Measurements from ENCODE around the gene EIF2B2. TPM values are rescaled to one million over a fixed set of nuclear protein-coding genes. Genes with fewer than 3 reads are reported as not detected.

Gene EIF2B2
- total RNA-seq, 1 donor from 2014 or later = 305 TPM

GRCh38 chr14:75042035-75042434 lies 39.3 kb downstream of the EIF2B2 start:
- no peak for DNase-seq (ENCODE audit: low read depth, low spot score)

DNA sequence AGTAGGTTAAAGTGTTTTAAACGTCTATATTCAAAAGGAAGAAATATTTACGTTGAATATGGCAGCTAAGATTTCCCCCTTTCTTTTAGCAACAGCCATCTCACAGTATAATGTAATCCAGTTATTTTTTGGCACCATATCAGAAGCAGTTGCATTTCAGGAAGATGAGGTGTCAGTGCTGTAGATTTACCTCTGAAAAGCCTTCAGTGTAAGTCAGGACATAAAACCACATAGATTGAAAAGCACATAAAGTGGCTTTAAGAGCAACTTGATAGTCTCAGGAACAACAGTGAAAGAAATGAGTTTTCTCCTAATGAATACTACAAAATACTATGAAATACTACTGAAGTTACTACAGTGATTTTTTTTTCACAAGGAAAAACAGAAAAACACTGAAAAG lies 41.6 kb downstream of the EIF2B2 start:
- no peak for DNase-seq (ENCODE audit: low read depth, low spot score)

DNA sequence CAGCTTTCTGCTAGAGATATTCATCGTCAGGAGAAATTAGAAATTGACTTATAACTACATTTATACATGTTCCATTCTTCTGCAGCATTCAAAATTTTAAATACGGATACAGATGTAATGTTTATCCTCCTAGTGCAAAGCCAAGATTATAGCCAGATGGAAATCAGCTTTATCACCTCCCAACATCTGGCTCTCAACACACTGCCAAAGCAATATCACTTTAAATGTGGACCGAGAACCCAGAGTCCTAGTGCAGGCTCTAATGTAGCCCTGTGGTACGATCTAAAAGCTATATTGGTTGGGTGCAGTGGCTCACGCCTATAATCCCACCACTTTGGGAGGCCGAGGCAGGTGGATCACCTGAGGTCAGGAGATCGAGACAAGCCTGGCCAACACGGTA lies 42.0 kb downstream of the EIF2B2 start:
- no peak for DNase-seq (ENCODE audit: low read depth, low spot score)

DNA sequence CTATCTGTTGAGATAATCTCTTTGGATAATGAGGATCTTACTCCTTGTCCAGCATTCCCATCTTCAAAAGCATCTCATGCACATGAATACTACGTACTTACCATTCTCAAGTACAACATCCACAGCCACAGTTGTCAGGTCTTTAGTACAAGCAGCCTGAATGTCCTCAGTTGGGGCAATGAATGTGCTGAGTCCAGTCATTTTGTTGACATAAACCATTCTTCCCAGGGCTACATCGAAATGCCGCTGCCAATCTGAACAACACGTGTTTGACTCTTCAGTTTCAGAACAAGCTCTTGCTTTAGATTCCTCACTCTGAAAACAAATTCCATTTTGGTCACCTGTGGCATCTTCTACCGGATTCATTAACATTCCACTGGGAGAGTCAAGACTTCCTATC lies 43.6 kb downstream of the EIF2B2 start:
- no peak for DNase-seq (ENCODE audit: low read depth, low spot score)

DNA sequence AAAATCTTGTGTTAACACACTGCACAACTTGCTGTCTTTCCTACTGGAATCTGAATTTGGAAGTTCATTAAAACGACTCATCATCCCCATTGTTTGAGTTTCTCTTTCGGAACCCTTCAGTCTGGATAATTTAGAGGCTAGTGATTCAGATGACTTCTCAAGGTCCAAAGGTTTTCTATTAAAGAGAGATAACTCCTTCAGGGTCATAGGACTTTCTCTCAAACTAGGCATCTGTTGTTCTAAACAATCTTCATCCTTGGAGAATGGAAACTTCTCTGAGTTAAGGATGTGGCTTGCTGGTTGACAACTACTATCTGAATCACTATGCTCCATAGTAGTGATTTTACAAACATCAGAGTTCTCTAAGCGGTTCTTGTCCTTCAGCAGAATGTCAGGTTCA lies 44.2 kb downstream of the EIF2B2 start:
- DNase-seq (ENCODE audit: low read depth, low spot score) = no peak

DNA sequence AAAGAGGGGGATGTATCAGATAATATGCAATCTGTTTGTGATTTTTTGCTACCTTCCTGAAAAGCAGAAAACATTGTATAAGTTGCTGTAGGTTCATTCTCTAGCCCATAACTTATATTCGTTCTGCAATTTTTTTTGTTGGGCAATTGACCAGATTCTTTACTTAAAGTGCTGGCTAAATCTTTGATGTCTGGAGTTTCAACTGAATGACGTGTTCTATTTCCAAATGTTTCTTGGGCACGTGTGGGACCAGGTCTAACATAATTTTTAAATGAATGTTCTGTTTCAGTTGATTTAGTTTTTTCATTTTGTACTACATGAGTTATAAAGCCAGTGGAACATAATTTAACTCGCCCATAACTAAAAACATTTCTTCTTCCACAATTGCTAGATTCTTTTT lies 44.8 kb downstream of the EIF2B2 start:
- no peak for DNase-seq (ENCODE audit: low read depth, low spot score)

- no peak for DNase-seq (ENCODE audit: low read depth, low spot score)
These were observed 45.4 kb downstream of the EIF2B2 start for GRCh38 chr14:75048101-75048500.

GRCh38 chr14:75049136-75049535 lies 46.4 kb downstream of the EIF2B2 start:
- DNase-seq (ENCODE audit: low read depth, low spot score) = no peak

- no peak for DNase-seq (ENCODE audit: low read depth, low spot score)
These were observed 47.0 kb downstream of the EIF2B2 start for GRCh38 chr14:75049731-75050201.

DNA sequence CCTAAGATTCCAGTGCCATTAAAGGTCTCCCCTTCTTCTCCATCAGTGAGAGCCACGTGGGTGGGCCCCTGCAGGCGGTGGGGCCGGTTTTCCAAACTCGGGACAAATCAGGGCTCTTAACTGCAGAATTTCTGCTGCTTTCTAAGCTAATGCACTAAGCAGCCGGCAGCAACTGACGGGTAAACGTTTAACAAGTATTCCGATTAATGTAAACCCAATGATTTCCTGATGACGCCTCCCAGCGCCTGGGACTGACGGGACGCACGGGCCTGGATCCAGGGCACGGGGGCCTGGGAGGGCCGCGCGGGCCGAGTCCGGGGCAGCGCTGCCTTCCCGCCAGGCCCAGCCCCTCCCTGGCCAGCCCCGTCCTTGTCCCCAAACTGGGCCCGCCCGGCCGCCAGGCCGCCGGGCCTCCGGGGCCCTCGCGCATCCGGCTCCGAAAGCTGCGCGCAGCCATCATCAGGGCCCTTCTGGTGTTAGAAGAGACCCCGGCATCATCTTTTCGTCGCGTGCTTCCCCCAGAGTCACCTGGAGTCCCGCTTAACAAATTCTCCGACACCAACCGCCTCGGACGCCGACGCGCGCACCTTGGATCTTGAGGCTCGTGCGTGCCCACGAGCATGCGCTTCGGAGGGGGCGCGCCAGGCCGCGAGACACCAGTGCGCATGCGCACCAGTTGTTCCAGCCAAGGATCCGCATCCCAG lies 48.3 kb downstream of the EIF2B2 start, which contains the start of gene MLH3:
Gene MLH3, minus strand, starts transcription at position 616 of the 704 bp plus-strand sequence. CDS start 1,812 bp downstream, outside the sequence.
- DNase-seq (ENCODE audit: low read depth, low spot score) = no peak

DNA sequence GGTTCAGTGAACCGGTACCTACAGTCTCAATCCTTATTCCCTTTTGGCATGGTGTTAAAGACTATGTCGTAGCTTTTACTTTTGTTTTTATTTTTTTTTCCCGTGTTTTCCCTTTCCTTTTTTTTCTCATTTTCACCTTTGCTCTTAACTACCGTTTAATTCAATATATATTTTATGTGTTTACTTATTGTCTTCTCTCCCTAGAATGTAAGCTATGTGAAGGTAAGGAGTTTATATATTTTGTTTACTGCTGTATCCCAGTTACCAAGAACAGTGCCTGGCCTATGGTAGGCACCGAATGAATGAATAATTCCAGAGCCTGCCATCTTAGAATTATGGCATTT lies 48.8 kb downstream of the EIF2B2 start:
- DNase-seq (ENCODE audit: low read depth, low spot score) = no peak

DNA sequence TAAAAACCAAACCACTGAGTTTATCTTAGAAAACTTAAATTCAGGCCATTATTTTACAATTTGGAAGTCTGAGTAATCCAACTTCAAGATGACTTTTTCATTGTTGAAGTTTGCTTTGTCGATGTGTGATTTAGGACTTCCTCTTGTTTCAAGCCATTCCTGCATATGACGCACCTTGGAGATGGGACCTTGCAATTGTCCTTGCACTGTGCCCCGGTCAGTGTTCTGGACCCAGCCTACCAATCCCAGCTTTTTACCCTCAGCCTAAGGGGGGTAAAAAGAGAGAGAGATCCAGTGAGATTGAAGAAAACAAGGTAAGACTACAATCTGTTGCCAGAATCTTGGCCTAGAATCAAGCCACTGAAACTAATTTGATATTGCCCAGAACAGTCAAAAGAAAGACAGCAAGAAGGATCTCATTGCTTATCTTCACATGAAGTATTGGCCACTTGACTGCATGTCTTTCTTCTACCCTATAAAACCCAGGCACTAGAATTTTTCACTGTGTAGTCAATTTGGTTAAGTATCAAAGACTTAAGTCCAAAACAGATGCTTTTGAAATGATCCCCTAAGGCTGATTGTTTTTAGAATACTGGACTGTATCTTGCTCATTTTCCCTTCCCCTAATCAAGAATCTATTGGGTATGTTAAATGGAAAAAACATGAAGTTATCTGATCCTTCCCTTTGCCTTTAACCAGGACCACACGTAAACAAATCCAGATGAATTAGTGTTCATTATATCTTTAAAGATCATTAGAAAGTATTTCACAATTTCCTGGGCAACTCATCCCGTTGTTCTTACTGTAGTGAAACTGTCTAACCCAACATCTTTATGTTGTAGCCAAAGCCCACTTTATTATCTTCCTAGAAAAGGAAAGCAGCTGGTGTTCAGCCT lies 50.9 kb downstream of the EIF2B2 start:
- no peak for DNase-seq (ENCODE audit: low read depth, low spot score)

DNA sequence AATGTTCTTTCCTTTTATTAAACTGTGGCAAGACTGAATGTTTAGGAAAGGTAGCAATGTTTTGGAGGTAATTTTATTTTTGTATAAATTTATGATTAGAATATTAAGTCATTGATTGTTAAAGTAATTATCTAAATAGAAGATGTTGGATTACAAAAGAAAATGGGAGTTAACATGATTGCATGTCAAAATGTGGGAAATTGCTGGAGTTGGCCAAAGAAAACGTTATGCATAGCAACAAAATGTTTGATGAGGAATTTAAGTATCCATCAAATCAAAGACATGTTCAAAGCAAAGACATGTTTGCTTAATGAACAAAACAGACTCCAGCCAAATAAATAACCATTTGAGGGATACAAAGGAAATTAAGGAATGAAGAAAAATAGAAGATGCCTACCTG lies 51.7 kb downstream of the EIF2B2 start:
- DNase-seq (ENCODE audit: low read depth, low spot score) = no peak

DNA sequence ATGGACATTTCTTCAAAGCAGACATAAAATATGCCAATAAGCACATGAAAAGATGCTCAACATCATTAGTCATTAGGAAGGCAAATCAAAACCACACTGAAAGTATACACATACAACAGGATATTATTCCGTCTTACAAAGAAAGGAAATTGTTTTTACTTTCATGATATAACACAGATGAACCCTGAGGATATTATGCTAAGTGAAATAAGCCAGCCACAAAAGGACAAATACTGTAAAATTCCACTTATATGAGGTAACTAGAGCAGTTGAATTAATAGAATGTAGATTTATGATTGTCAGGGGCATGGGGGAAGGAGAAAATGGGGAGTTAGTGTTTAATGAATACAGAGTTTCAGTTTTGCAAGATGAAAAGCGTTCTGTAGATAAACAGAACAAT lies 56.9 kb downstream of the EIF2B2 start:
- no peak for DNase-seq (ENCODE audit: low read depth, low spot score)

- no peak for DNase-seq (ENCODE audit: low read depth, low spot score)
These were observed 57.7 kb downstream of the EIF2B2 start for GRCh38 chr14:75060420-75060819.

Other genes starting within 250 kb of the EIF2B2 start
- 22.5 and 28.7 TPM in 2 replicates for gene YLPM1, start 239.6 kb upstream of the EIF2B2 start, total RNA-seq
- not detected in 2 replicates for gene PROX2, start 126.8 kb upstream of the EIF2B2 start, total RNA-seq
- gene DLST, start 121.0 kb upstream of the EIF2B2 start, total RNA-seq = 66.0 and 75.3 TPM in 2 replicates
- gene RPS6KL1, start 79.7 kb upstream of the EIF2B2 start, total RNA-seq = 11.5 and 14.8 TPM in 2 replicates
- 209 and 564 TPM in 2 replicates for gene PGF, start 47.3 kb upstream of the EIF2B2 start, total RNA-seq
- gene MLH3, start 48.5 kb downstream of the EIF2B2 start, total RNA-seq = 15.0 and 20.0 TPM in 2 replicates
- 9.7 and 13.7 TPM in 2 replicates for gene ACYP1, start 61.1 kb downstream of the EIF2B2 start, total RNA-seq
- 0.99 and 1.3 TPM in 2 replicates for gene ZC2HC1C, start 66.7 kb downstream of the EIF2B2 start, total RNA-seq
- 43.7 and 73.8 TPM in 2 replicates for gene NEK9, start 124.1 kb downstream of the EIF2B2 start, total RNA-seq
- 278 and 453 TPM in 2 replicates for gene TMED10, start 173.7 kb downstream of the EIF2B2 start, total RNA-seq

Data from pulmonary artery endothelial cell (primary cell).